VCaP (cell line): Measurements from ENCODE around the gene ITCH.
"Not testable (repeated sequence)": the region's sequence is repeated elsewhere in the genome, so short reads cannot be mapped to it uniquely, and the experiment has no call there.

ENCODE experiments used
- H3K27ac ChIP-seq: fragments of 450-650 bp; 2 replicates; pipeline ENCODE4 v1.5.1; 2017
- CTCF ChIP-seq: fragments of 450-650 bp; conservative IDR thresholded peaks from 2 replicates; pipeline ENCODE4 v1.5.1; 2017; ENCODE audit warnings: mild to moderate bottlenecking, moderate library complexity

ITCH gene

GRCh38 chr20:34367155-34367554 is 4.1 kb downstream of the ITCH start:
- TF ChIP-seq CTCF = no peak
- H3K27ac ChIP-seq = no peak overlapping the region

- not testable (repeated sequence) for H3K27ac ChIP-seq
These were observed 4.8 kb downstream of the ITCH start for GRCh38 chr20:34367911-34368310.

- no peak overlapping the region for H3K27ac ChIP-seq
- TF ChIP-seq CTCF = no peak
These were observed 5.5 kb downstream of the ITCH start for GRCh38 chr20:34368547-34368946.

- no peak for TF ChIP-seq CTCF
- no peak overlapping the region for H3K27ac ChIP-seq
These were observed 6.2 kb downstream of the ITCH start for GRCh38 chr20:34369265-34369664.

- H3K27ac ChIP-seq = no peak overlapping the region
- no peak for TF ChIP-seq CTCF
These were observed 7.0 kb downstream of the ITCH start for GRCh38 chr20:34370062-34370461.

GRCh38 chr20:34373445-34373844 is 10.4 kb downstream of the ITCH start:
- peak overlapping the region; percentile 79 for H3K27ac ChIP-seq
- no peak for TF ChIP-seq CTCF

GRCh38 chr20:34374209-34374760 is 11.2 kb downstream of the ITCH start:
- peak overlapping the region; percentile 79 for H3K27ac ChIP-seq
- TF ChIP-seq CTCF = no peak

- no peak for TF ChIP-seq CTCF
These were observed 12.9 kb downstream of the ITCH start for GRCh38 chr20:34375977-34376430.

More at GRCh38 chr20:34375977-34376430, 12.9 kb downstream of the ITCH start:
- H3K27ac ChIP-seq = peak overlapping the region; percentile 79
